Parathyroid adenoma (tissue), 2 donors: Measurements from ENCODE around the gene TECTA.

Experiments used
- H2AFZ ChIP-seq: fragments of 300-600 bp; sonication (generic); one replicate; pipeline ENCODE4 v1.7.0; 2017; ENCODE audit warnings: antibody characterized with exemption, mild to moderate bottlenecking
- H3K27ac ChIP-seq: fragments of 300-600 bp; sonication (generic); one replicate; pipeline ENCODE4 v1.7.0; 2017
- H3K27me3 ChIP-seq: fragments of 300-600 bp; sonication (generic); one replicate; pipeline ENCODE4 v1.7.0; 2017; ENCODE audit warnings: low read length; ENCODE audit not compliant: control insufficient read depth, insufficient read depth
- H3K36me3 ChIP-seq: fragments of 300-600 bp; sonication (generic); one replicate; pipeline ENCODE4 v1.7.0; 2017; ENCODE audit warnings: low read length; ENCODE audit not compliant: control insufficient read depth, insufficient read depth
- H3K4me1 ChIP-seq: fragments of 300-600 bp; sonication (generic); one replicate; pipeline ENCODE4 v1.7.0; 2017; ENCODE audit warnings: control low read depth
- H3K4me2 ChIP-seq: fragments of 300-600 bp; sonication (generic); one replicate; pipeline ENCODE4 v1.7.0; 2017; ENCODE audit warnings: low read length
- H3K4me3 ChIP-seq: fragments of 300-600 bp; sonication (generic); one replicate; pipeline ENCODE4 v1.7.0; 2017; ENCODE audit warnings: low read depth, low read length
- H3K79me2 ChIP-seq: fragments of 300-600 bp; sonication (generic); one replicate; pipeline ENCODE4 v1.7.0; 2017; ENCODE audit warnings: control low read depth
- H3K9ac ChIP-seq: fragments of 300-600 bp; sonication (generic); one replicate; pipeline ENCODE4 v1.7.0; 2017; ENCODE audit warnings: mild to moderate bottlenecking
- H3K9me3 ChIP-seq: fragments of 300-600 bp; sonication (generic); one replicate; pipeline ENCODE4 v1.7.0; 2017; ENCODE audit warnings: low read length; ENCODE audit not compliant: control insufficient read depth
- CTCF ChIP-seq: fragments of 300-600 bp; sonication (generic); IDR thresholded peaks from one replicate; pipeline ENCODE4 v1.7.0; 2017; ENCODE audit warnings: antibody characterized with exemption, mild to moderate bottlenecking
- donor health status: primary hyperparathyroidism.

The TECTA gene

GRCh38 chr11:121153472-121153871 lies 52.4 kb downstream of the TECTA start:
- Histone ChIP-seq H3K36me3 (no peaks in the 10 kb centered on the region), H3K4me2 (no peak overlapping the region), H3K9me3 (no peaks in the 10 kb centered on the region), H2AFZ (no peak overlapping the region), H3K27ac (no peak overlapping the region), H3K79me2 (no peaks in the 10 kb centered on the region), H3K4me3 (no peak overlapping the region), H3K9ac (no peak overlapping the region), H3K27me3 (no peaks in the 10 kb centered on the region), H3K4me1 (no peaks in the 10 kb centered on the region)
- TF ChIP-seq CTCF: no peak

GRCh38 chr11:121154486-121155314 lies 53.7 kb downstream of the TECTA start:
- no peaks in the 10 kb centered on the region for H3K36me3 ChIP-seq
- no peak for TF ChIP-seq CTCF

GRCh38 chr11:121157756-121158155 lies 56.7 kb downstream of the TECTA start:
- H3K27me3 ChIP-seq: no peaks in the 10 kb centered on the region
- no peak overlapping the region for H3K9ac ChIP-seq
- H2AFZ ChIP-seq: no peak overlapping the region
- no peaks in the 10 kb centered on the region for H3K36me3 ChIP-seq
- no peak overlapping the region for H3K4me2 ChIP-seq
- no peak overlapping the region for H3K27ac ChIP-seq
- no peak overlapping the region for H3K4me3 ChIP-seq
- H3K4me1 ChIP-seq: no peaks in the 10 kb centered on the region
- TF ChIP-seq CTCF: no peak
- no peaks in the 10 kb centered on the region for H3K9me3 ChIP-seq
- H3K79me2 ChIP-seq: no peaks in the 10 kb centered on the region

More at GRCh38 chr11:121154486-121155314, 53.7 kb downstream of the TECTA start:
- Histone ChIP-seq H3K9ac (no peak overlapping the region), H3K79me2 (no peaks in the 10 kb centered on the region), H3K4me1 (no peaks in the 10 kb centered on the region), H3K4me3 (no peak overlapping the region), H3K9me3 (no peaks in the 10 kb centered on the region), H2AFZ (no peak overlapping the region), H3K4me2 (no peak overlapping the region), H3K27ac (no peak overlapping the region), H3K27me3 (no peaks in the 10 kb centered on the region)

- no peaks in the 10 kb centered on the region for H3K9me3 ChIP-seq
- H3K4me2 ChIP-seq: no peak overlapping the region
- TF ChIP-seq CTCF: no peak
- H3K27me3 ChIP-seq: no peaks in the 10 kb centered on the region
- H3K36me3 ChIP-seq: no peaks in the 10 kb centered on the region
- H3K27ac ChIP-seq: no peak overlapping the region
- no peaks in the 10 kb centered on the region for H3K4me1 ChIP-seq
- H3K79me2 ChIP-seq: no peaks in the 10 kb centered on the region
- H2AFZ ChIP-seq: no peak overlapping the region
- no peak overlapping the region for H3K9ac ChIP-seq
- H3K4me3 ChIP-seq: no peak overlapping the region
Measured at GRCh38 chr11:121159741-121160140, 58.7 kb downstream of the TECTA start.

- no peak for TF ChIP-seq CTCF
- no peaks in the 10 kb centered on the region for H3K4me1 ChIP-seq
- no peaks in the 10 kb centered on the region for H3K9me3 ChIP-seq
- H3K4me3 ChIP-seq: no peak overlapping the region
- no peaks in the 10 kb centered on the region for H3K36me3 ChIP-seq
- H3K4me2 ChIP-seq: no peak overlapping the region
- no peak overlapping the region for H2AFZ ChIP-seq
- H3K9ac ChIP-seq: no peak overlapping the region
- H3K27ac ChIP-seq: no peak overlapping the region
- H3K79me2 ChIP-seq: no peaks in the 10 kb centered on the region
- no peaks in the 10 kb centered on the region for H3K27me3 ChIP-seq
Measured at GRCh38 chr11:121161349-121161917, 60.4 kb downstream of the TECTA start.
